Activated CD4-positive, CD25-positive, alpha-beta regulatory T cell treated with anti-CD3 and anti-CD28 coated beads, Interleukin-2, amount 50 U/mL, for 24 hours (primary cell): ENCODE measurements around the gene CNTNAP4.

Source experiments
- ATAC-seq, 2 donors: fragments of 150-1000 bp; cut with Tn5 transposase; one replicate each; pipeline ENCODE4 v1.10.0; 2021; ENCODE audit warnings: mild to moderate bottlenecking in 1 of 2, moderate library complexity in 1 of 2

CNTNAP4 gene

DNA sequence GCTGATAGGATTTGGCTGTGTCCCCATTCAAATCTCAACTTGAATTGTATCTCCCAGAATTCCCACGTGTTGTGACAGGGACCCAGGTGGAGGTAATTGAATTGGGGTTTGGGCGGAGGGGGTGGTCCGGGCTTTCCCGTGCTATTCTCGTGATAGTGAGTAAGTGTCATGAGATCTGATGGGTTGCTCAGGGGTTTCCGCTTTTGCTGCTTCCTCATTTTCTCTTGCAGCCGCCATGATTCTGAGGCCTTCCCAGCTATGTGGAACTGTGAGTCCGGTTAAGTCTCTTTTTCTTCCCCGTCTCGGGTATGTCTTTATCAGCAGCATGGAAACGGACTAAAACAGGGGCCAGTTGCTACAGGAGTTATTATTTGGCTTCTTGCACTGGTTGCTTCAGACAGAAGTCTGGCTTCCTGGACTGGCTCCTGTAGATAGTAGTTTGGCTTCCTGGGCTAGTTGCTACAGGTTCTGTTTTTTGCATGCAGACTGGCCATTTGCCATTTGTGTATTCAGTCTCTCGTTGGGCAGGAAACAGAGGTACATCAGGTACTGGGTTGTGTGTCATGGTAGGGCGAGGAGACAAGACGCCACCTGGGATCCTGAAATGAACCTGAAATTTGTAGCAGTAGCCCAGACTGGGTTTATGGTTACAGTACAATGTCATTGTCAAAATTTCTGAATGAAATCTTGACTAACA lies 32.6 kb downstream of the CNTNAP4 start:
- no peak for ATAC-seq

- ATAC-seq = no peak
These were observed 34.1 kb downstream of the CNTNAP4 start for GRCh38 chr16:76311260-76311659.

- ATAC-seq = no peak
These were observed 41.4 kb downstream of the CNTNAP4 start for GRCh38 chr16:76318565-76318964.

GRCh38 chr16:76329106-76329505 lies 51.9 kb downstream of the CNTNAP4 start:
- ATAC-seq = no peak

- ATAC-seq = no peak
These were observed 58.2 kb downstream of the CNTNAP4 start for GRCh38 chr16:76335180-76335974.

DNA sequence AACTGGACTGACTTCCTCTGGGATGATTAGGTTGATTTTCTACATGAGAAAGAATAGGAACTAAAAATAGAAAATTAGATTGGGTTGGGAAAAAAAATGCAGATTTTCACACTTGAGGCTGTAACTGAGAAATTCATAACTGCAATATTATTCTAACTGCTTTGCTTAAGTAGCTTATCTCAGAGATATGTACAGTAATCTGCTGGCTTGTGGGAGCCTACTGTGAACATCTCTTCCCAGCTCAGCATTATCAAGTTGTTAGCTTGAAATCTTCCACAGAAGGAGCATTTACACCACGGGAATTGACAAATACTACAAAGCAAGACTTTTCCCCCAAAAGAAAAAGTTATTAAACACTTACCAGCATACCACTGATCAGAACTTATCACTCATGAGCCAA lies 58.9 kb downstream of the CNTNAP4 start:
- ATAC-seq = no peak

- ATAC-seq = no peak
These were observed 61.3 kb downstream of the CNTNAP4 start for GRCh38 chr16:76338472-76338871.

- ATAC-seq = no peak
These were observed 66.6 kb downstream of the CNTNAP4 start for GRCh38 chr16:76343769-76344168.

DNA sequence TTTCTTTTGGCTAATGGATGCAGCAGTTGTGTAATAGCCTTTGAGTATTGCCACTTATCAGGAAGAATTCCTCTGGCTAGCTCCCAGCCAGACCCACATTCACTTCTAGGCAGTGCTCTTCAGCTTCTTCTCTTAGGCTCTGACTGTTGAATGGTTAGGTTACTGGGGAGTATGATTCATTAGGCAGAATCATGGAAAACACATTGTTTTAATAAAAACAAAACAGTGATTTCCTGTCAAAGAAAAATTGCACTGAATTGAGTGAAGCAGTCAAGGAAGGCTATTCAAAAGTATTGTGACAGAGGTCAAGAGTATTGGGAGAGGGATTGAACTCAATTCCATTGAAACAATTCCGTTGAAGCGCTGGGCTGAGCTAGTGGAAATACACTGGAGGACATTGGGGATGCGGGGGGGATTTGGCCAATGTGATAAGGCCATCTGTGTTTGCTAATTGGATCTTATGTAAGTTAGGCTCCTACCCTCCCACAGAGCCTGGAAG lies 68.0 kb downstream of the CNTNAP4 start:
- no peak for ATAC-seq

DNA sequence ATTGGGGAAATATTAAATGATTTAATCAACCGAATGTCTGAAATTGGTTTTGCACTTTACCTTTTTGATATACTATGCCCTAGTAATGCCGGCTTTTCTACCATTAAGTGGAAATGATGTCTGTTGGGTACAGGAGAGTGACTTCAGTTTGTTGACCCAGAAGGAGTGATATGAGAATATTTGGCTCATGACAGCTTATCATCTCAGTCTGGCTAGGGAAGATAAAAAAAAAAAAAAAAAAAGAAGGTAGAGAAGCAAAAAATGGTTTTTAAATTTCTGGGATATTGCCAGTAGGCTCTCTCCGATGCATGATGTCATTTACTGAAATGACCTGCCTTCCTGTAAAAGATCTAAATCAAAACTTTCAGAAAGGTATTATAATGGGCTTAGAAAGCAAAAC lies 69.0 kb downstream of the CNTNAP4 start:
- no peak for ATAC-seq

DNA sequence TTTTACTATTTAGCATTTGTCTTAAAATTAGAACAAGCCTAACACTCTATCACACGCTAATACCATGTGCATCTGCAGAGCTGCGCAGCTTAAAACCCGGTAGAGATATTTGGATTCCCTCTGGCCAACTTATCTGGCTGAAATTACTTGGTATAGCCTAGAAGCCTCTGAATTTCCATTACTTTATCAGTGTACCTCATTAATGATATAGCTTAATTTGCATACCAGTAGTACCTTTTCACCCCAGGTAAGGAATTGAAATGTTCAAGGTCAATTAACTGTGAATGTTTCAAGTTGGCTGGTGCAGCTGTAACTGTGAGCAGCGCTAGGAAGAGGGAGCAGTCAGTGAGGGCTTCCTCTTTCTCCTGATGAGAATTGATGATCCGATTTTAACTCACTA lies 74.2 kb downstream of the CNTNAP4 start:
- no peak for ATAC-seq

DNA sequence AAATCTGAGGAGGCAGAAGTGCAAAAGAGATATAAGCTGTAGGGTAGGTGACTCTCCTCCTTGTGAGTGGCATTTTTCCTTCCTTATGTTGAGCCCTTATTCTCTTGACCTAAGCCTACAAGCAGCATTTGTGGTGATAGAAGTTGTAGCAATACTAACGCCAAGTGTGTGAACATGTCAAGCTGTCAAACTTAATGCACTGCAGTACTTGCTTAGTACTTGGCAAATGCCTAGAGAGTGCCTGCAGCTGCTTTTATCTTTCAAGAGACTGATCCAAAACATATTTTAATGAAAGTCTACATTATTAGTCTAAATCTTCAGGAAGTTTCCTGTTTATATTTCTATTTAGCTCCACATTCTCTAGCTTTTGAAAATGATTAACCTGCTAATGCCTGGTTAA lies 83.2 kb downstream of the CNTNAP4 start:
- ATAC-seq = no peak

- no peak for ATAC-seq
These were observed 93.1 kb downstream of the CNTNAP4 start for GRCh38 chr16:76370344-76370743.

GRCh38 chr16:76371441-76371840 lies 94.2 kb downstream of the CNTNAP4 start:
- ATAC-seq = no peak

GRCh38 chr16:76373998-76374397 lies 96.8 kb downstream of the CNTNAP4 start:
- ATAC-seq = no peak

- ATAC-seq = no peak
These were observed 99.8 kb downstream of the CNTNAP4 start for GRCh38 chr16:76376988-76377387.

DNA sequence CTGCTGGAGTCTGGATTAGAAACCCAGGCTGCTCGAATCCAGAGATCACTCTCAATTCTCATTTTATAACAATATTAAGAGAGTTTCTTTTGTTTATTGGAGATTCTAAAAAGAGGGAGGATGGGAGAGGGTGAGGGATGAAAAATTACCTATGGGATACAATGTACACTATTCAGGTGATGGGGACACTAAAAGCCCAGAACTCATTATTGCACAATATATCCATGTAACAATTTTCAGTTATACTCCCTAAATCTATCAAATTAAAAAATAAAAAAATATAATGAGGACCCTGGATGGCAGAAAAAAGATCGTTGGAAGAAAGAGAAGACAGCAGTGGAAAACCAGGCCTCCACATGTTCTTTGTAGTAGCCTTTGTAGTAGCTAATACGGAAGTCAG lies 100.8 kb downstream of the CNTNAP4 start:
- ATAC-seq = no peak

DNA sequence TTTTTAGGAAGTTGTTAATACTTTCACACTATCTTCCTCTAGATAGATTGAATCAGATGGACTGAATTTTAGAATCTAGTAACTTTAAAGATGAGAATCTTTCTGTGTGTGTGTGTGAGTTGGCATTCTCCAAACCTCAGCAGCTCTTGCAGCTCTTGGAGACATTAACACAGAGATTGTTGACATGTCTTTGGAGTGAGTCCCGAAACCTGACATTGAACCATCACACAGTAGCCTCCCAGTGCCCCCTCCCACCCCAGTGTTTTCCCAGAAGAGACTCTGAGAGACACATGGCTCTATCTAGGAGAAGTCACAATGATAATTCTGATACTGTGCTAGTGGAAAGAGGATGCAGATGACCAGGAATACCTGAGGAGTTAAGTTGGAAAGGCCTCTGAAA lies 103.9 kb downstream of the CNTNAP4 start:
- no peak for ATAC-seq

DNA sequence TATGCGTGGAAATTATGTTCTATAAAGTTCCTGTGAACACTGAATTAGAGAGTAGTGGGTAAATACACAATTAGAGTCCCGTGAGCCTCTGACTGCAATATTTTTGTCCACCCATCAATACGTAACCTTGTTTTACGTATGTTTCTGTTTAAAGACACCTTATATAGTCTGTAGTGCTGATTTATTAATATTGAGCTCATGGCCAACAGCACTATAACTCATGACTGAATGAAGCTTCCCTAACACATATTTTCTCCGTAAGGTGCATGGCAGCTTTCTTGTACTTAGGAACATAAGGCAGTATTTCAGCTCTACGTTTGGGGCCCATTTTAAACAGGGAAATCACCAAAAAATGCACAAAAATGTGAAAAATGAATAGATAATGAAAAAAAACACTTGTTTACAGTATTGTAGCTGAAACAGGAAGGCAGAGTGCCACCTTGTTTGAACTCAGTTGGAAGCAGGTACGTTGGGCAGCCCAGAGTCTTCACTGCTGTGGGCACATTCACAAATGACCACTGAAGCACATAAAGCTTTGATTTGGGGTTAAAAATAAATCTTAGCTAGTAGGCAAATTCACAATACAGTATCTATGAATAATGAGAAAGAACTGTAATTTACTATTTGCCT lies 108.5 kb downstream of the CNTNAP4 start:
- no peak for ATAC-seq

DNA sequence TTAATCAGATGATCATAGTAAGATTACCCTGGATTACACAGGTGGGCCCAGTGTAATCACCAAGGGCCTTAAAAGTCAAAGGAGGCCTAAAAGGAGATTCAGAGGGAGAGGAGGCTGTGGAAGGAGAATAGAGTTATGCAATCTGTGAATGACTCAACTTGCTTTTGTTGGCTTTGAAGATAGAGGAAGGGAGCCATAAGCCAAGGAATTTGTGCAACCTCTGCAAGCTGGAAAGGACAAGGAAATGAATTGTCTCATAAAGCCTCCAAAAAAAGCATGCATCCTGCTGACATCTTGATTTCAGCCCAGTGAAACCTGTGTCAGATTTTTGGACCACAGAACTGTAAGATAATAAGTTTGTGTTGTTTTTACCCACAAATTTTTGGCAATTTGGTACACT lies 109.6 kb downstream of the CNTNAP4 start:
- no peak for ATAC-seq

DNA sequence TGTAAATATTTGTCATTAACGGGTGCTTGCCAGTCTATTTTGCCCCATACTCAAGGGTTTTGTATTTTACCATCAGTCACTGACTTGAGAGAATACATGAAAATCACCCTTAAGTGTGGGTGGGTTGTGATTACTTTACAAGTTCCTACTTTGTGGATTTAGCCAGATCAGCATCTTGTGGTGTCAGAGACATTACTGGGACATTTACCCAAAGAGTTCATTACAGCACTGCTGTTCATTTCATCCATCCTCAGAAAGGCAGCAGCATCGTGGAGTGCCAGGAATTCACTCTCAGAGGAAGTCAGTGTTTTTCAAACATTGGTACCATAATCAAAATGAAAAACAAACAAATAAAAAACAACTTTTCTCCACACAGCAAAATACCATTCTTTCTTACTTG lies 110.8 kb downstream of the CNTNAP4 start:
- no peak for ATAC-seq

DNA sequence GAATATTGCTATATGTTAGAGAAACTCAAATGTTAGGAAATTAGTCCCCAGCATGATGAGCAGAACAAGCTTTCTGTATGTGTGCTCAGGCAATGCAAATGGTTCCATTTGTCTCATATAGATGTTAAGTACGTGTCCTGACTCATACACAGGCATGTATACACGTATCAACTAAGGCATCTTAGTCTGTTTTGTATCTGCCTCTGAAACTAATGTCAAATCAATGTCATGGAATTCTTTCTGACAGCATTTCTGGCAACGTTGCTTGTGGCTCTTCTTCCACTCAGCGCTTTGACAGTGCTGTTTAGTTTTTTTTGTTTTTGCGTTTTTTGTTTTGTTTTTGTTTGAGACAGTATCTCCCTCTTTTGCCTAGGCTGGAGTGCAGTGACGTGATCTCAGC lies 111.9 kb downstream of the CNTNAP4 start:
- no peak for ATAC-seq

DNA sequence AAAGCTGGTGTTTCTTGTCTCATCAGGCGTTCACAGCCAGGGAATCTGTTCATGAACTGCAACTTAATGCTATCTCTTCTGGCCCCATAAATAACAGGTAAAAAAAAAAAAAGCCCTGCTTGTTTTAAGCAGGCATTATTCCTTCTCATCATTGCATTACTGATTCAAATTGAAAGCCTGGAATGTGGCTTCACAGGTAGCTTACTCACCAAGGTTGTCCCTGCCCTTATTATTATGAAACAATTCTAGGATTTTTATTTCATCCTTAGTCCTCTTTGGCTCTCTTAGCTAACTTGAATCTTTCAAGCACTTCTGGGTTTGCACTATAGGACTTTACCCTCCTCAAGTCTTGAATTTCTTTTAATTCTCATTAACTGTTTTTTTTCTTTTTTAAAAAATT lies 113.3 kb downstream of the CNTNAP4 start:
- ATAC-seq = no peak

DNA sequence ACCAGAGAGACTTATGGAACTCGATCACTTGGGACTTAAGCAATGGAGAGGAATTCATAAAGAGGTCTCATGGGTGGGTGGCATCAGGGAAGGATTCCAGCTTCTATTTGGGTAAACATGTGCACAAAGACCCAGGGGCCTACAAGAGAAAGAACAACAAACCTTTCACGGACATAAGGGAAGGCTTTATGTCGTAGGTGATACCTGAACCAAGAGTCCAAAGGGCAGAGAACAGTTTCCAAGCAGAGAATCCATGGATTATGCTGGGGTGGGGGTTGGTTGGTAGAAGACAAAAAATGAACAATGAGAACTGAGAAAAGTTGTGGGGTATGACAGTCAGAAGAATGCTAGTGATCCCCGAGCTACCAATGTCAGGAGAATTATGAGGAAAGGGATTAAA lies 119.8 kb downstream of the CNTNAP4 start:
- no peak for ATAC-seq
